ENCODE results near the gene RABEP1. TPM values are rescaled to one million over a fixed set of nuclear protein-coding genes. Genes with fewer than 3 reads are reported as not detected.

RABEP1 gene
- total and polyA plus RNA-seq, 2 experiments from 2014 or later = 31.0 to 47.9 TPM

GRCh38 chr17:5283571-5284315 lies 1.7 kb downstream of the RABEP1 start:
- no peaks in the 10 kb centered on the region for H3K9me2 ChIP-seq (replicated peaks; ENCODE audit: insufficient read depth)
- TF ChIP-seq CTCF (IDR thresholded peaks at IDR 0.05; ENCODE audit: poor library complexity) (no peak), EZH2 (IDR thresholded peaks at IDR 0.05; ENCODE audit: borderline replicate concordance) (no peak), EZH2phosphoT487 (IDR thresholded peaks at IDR 0.05; ENCODE audit: low read depth, severe bottlenecking, unreplicated experiment) (no peak)
- H3K4me2 ChIP-seq = peak overlapping the region; percentile 98
- WGBS (ENCODE audit: low lambda C conversion rate, missing lambda C conversion rate) = 43% methylated on average over 5 of the region's 5 CpGs
- DNase-seq (ENCODE audit: low spot score) = peak; percentile 39
- peak overlapping the region; percentile 23 for H3K27ac ChIP-seq
- H3K9me3 ChIP-seq (ENCODE audit: low read depth) = no peaks in the 10 kb centered on the region
- H3K27me3 ChIP-seq = no peaks in the 10 kb centered on the region
- no peaks in the 10 kb centered on the region for H3K36me3 ChIP-seq (replicated peaks; ENCODE audit: insufficient read depth, low read depth)
- H3K79me2 ChIP-seq = peaks cover 61% of the 10 kb centered on the region
- H3K4me1 ChIP-seq (ENCODE audit: insufficient read depth) = peaks cover 15% of the 10 kb centered on the region
- H4K20me1 ChIP-seq (ENCODE audit: insufficient read depth, poor library complexity, severe bottlenecking) = peaks cover 45% of the 10 kb centered on the region
- H2AFZ ChIP-seq = no peak overlapping the region
- H3K4me3 ChIP-seq = peak overlapping the region; percentile 85

- H3K27me3 ChIP-seq = no peaks in the 10 kb centered on the region
- H3K79me2 ChIP-seq = peaks cover 71% of the 10 kb centered on the region
- no peaks in the 10 kb centered on the region for H3K9me3 ChIP-seq (ENCODE audit: low read depth)
- H3K9me2 ChIP-seq (replicated peaks; ENCODE audit: insufficient read depth) = no peaks in the 10 kb centered on the region
- H3K36me3 ChIP-seq (replicated peaks; ENCODE audit: insufficient read depth, low read depth) = no peaks in the 10 kb centered on the region
- peaks cover 15% of the 10 kb centered on the region for H3K4me1 ChIP-seq (ENCODE audit: insufficient read depth)
- H2AFZ ChIP-seq = no peak overlapping the region
- DNase-seq (ENCODE audit: low spot score) = no peak
- 85% methylated on average over 7 of the region's 7 CpGs for WGBS (ENCODE audit: low lambda C conversion rate, missing lambda C conversion rate)
- TF ChIP-seq EZH2 (IDR thresholded peaks at IDR 0.05; ENCODE audit: borderline replicate concordance) (no peak), EZH2phosphoT487 (IDR thresholded peaks at IDR 0.05; ENCODE audit: low read depth, severe bottlenecking, unreplicated experiment) (no peak), CTCF (IDR thresholded peaks at IDR 0.05; ENCODE audit: poor library complexity) (no peak)
- H3K27ac ChIP-seq = no peak overlapping the region
- H4K20me1 ChIP-seq (ENCODE audit: insufficient read depth, poor library complexity, severe bottlenecking) = peaks cover 45% of the 10 kb centered on the region
- H3K4me2 ChIP-seq = peak overlapping the region; percentile 98
- no peak overlapping the region for H3K4me3 ChIP-seq
Observed at GRCh38 chr17:5284681-5285080, 2.6 kb downstream of the RABEP1 start.

GRCh38 chr17:5286846-5287245 lies 4.8 kb downstream of the RABEP1 start:
- WGBS (ENCODE audit: low lambda C conversion rate, missing lambda C conversion rate) = 86% methylated on average over 3 of the region's 3 CpGs
- no peak overlapping the region for H3K4me3 ChIP-seq
- H3K36me3 ChIP-seq (replicated peaks; ENCODE audit: insufficient read depth, low read depth) = no peaks in the 10 kb centered on the region
- no peak overlapping the region for H2AFZ ChIP-seq
- peaks cover 51% of the 10 kb centered on the region for H4K20me1 ChIP-seq (ENCODE audit: insufficient read depth, poor library complexity, severe bottlenecking)
- no peak overlapping the region for H3K4me2 ChIP-seq
- H3K27me3 ChIP-seq = no peaks in the 10 kb centered on the region
- no peak overlapping the region for H3K27ac ChIP-seq
- H3K9me3 ChIP-seq (ENCODE audit: low read depth) = no peaks in the 10 kb centered on the region
- H3K9me2 ChIP-seq (replicated peaks; ENCODE audit: insufficient read depth) = no peaks in the 10 kb centered on the region
- peaks cover 92% of the 10 kb centered on the region for H3K79me2 ChIP-seq
- TF ChIP-seq EZH2 (IDR thresholded peaks at IDR 0.05; ENCODE audit: borderline replicate concordance) = no peak
- TF ChIP-seq EZH2phosphoT487 (IDR thresholded peaks at IDR 0.05; ENCODE audit: low read depth, severe bottlenecking, unreplicated experiment) = no peak
- peaks cover 15% of the 10 kb centered on the region for H3K4me1 ChIP-seq (ENCODE audit: insufficient read depth)
- no peak for DNase-seq (ENCODE audit: low spot score)

GRCh38 chr17:5291683-5292350 lies 9.7 kb downstream of the RABEP1 start:
- Histone ChIP-seq H4K20me1 (ENCODE audit: insufficient read depth, poor library complexity, severe bottlenecking) (peaks cover 26% of the 10 kb centered on the region), H3K4me2 (no peak overlapping the region), H3K4me1 (ENCODE audit: insufficient read depth) (no peaks in the 10 kb centered on the region), H3K4me3 (no peak overlapping the region), H3K9me2 (replicated peaks; ENCODE audit: insufficient read depth) (no peaks in the 10 kb centered on the region), H3K27me3 (no peaks in the 10 kb centered on the region), H2AFZ (no peak overlapping the region), H3K79me2 (peaks cover 98% of the 10 kb centered on the region), H3K9me3 (ENCODE audit: low read depth) (no peaks in the 10 kb centered on the region), H3K36me3 (replicated peaks; ENCODE audit: insufficient read depth, low read depth) (no peaks in the 10 kb centered on the region), H3K27ac (no peak overlapping the region)
- TF ChIP-seq CTCF (IDR thresholded peaks at IDR 0.05; ENCODE audit: poor library complexity) = no peak
- TF ChIP-seq EZH2phosphoT487 (IDR thresholded peaks at IDR 0.05; ENCODE audit: low read depth, severe bottlenecking, unreplicated experiment) = no peak
- no peak for DNase-seq (ENCODE audit: low spot score)
- 95% methylated on average over 8 of the region's 8 CpGs for whole genome bisulfite sequencing (ENCODE audit: low lambda C conversion rate, missing lambda C conversion rate)
